Gastrocnemius medialis (tissue), 4 donors: ENCODE data around the gene CIAO3. TPM values are rescaled to one million over a fixed set of nuclear protein-coding genes. Genes with fewer than 3 reads are reported as not detected.

Experiments
- ATAC-seq, 2 donors: fragments of 150-250 bp; one replicate each; pipeline ENCODE4 v1.9.1; 2016
- DNase-seq, 2 donors: peaks; one replicate each; pipeline ENCODE4 v3.0.0-alpha.2; 2019
- H3K27ac ChIP-seq, 4 donors: fragments of 200-600 bp; sonication (generic); 1 replicate in 1 of 4; 2 replicates in 3 of 4; pipeline ENCODE4 v1.5.1; 2016 to 2018; ENCODE audit warnings: mild to moderate bottlenecking in 2 of 4, moderate library complexity in 1 of 4
- H3K27me3 ChIP-seq, 3 donors: fragments of 200-600 bp; sonication (generic) in 2 of 3; 1 replicate in 1 of 3; 2 replicates in 2 of 3; pipeline versions ENCODE4 v1.5.1 to v1.6.0; 2016 to 2019; ENCODE audit warnings: mild to moderate bottlenecking in 1 of 3, moderate library complexity in 1 of 3
- H3K36me3 ChIP-seq, 2 donors: fragments of 200-600 bp; sonication (generic) in 1 of 2; one replicate each; pipeline ENCODE4 v1.5.1; 2017 to 2018
- H3K4me1 ChIP-seq, 2 donors: fragments of 200-600 bp; sonication (generic) in 1 of 2; one replicate each; pipeline ENCODE4 v1.5.1; 2016 to 2017; ENCODE audit warnings: mild to moderate bottlenecking in 2 of 2
- H3K4me3 ChIP-seq, 4 donors: fragments of 200-600 bp; sonication (generic) in 3 of 4; 1 replicate in 1 of 4; 2 replicates in 3 of 4; pipeline ENCODE4 v1.5.1; 2016 to 2019; ENCODE audit warnings: mild to moderate bottlenecking in 2 of 4
- H3K9me3 ChIP-seq, 3 donors: fragments of 200-600 bp; sonication (generic) in 2 of 3; 1 replicate in 1 of 3; 2 replicates in 2 of 3; pipeline ENCODE4 v1.5.1; 2016 to 2019
- CTCF ChIP-seq, 5 experiments: fragments of 450-650 bp in 3 of 5; fragments of 200-600 bp in 2 of 5; sonication (generic) in 2 of 5; IDR thresholded peaks in 4 of 5; conservative IDR thresholded peaks in 1 of 5; 1 replicate in 4 of 5; 2 replicates in 1 of 5; pipeline ENCODE4 v1.5.1; 2016 to 2019; ENCODE audit warnings: antibody characterized with exemption in 5 of 5, mild to moderate bottlenecking in 3 of 5, moderate library complexity in 3 of 5
- POLR2A ChIP-seq, 2 donors: fragments of 450-650 bp; IDR thresholded peaks; one replicate each; pipeline ENCODE4 v1.6.1; 2017; ENCODE audit warnings: antibody characterized with exemption in 2 of 2, mild to moderate bottlenecking in 2 of 2, moderate library complexity in 2 of 2
- in situ Hi-C, 4 donors: fragments of 200-750 bp; cut with MboI; loops; one replicate each; pipeline versions ENCODE4 v1.15.0 to v1.8.0; 2017; ENCODE audit warnings: low sequenced_read_pairs in 4 of 4
- intact Hi-C: fragments of 100-400 bp; cut with DNase I; formaldehyde crosslinking; loops from one replicate; pipeline ENCODE4 v1.15.1; 2023; ENCODE audit warnings: low total_unique reads
- total RNA-seq, 4 donors: library from RNA; depleted of rRNA; stranded (reverse); fragments of >200 nt; gene quantifications; one replicate each; pipeline versions ENCODE4 v1.1.0 to v1.2.3, GENCODE V29; 2016

CIAO3 gene
- total RNA-seq, 4 donors from 2014 or later, result 16.1 to 48.5 (median 21.6) TPM

GRCh38 chr16:725041-725376 is 15.8 kb downstream of the CIAO3 start:
- Histone ChIP-seq H3K36me3 (no peaks in the 10 kb centered on the region), H3K4me1 (peaks cover 17 to 23% of the 10 kb centered on the region in 2 donors), H3K9me3 (no peaks in the 10 kb centered on the region), H3K27ac (no peak overlapping the region), H3K4me3 (no peak overlapping the region), H3K27me3 (peaks cover 22 to 38% (median 34%) of the 10 kb centered on the region in 3 donors)
- intact Hi-C loops (no loop called here), in situ Hi-C loops (no loop called here)
- DNase-seq, result no peak
- no peak for ATAC-seq
- no peak for TF ChIP-seq CTCF (IDR thresholded peaks at IDR 0.05 in 4 of 5, conservative IDR thresholded peaks at IDR 0.05 in 1 of 5)
- TF ChIP-seq POLR2A (IDR thresholded peaks at IDR 0.05), result no peak

- Histone ChIP-seq H3K36me3 (no peaks in the 10 kb centered on the region), H3K27me3 (peaks cover 22 to 38% (median 34%) of the 10 kb centered on the region in 3 donors), H3K27ac (no peak overlapping the region), H3K4me3 (no peak overlapping the region), H3K4me1 (peaks cover 20 to 29% of the 10 kb centered on the region in 2 donors), H3K9me3 (no peaks in the 10 kb centered on the region)
- intact Hi-C loops (no loop called here), in situ Hi-C loops (no loop called here)
- ATAC-seq (no peak), DNase-seq (no peak)
- TF ChIP-seq POLR2A (IDR thresholded peaks at IDR 0.05), result no peak
- TF ChIP-seq CTCF (IDR thresholded peaks at IDR 0.05 in 4 of 5, conservative IDR thresholded peaks at IDR 0.05 in 1 of 5), result no peak
These were observed 16.4 kb downstream of the CIAO3 start for GRCh38 chr16:724188-725040.

- Histone ChIP-seq H3K27me3 (peaks cover 22 to 34% (median 33%) of the 10 kb centered on the region in 3 donors), H3K36me3 (no peaks in the 10 kb centered on the region), H3K27ac (no peak overlapping the region), H3K4me1 (peaks cover 20 to 35% of the 10 kb centered on the region in 2 donors), H3K9me3 (no peaks in the 10 kb centered on the region), H3K4me3 (no peak overlapping the region)
- DNase-seq (no peak), ATAC-seq (no peak)
- intact Hi-C loops (no loop called here), in situ Hi-C loops (no loop called here)
- TF ChIP-seq POLR2A (IDR thresholded peaks at IDR 0.05), result no peak
- no peak for TF ChIP-seq CTCF (IDR thresholded peaks at IDR 0.05 in 4 of 5, conservative IDR thresholded peaks at IDR 0.05 in 1 of 5)
These were observed 17.1 kb downstream of the CIAO3 start for GRCh38 chr16:723695-724094.

GRCh38 chr16:722835-723633 is 17.8 kb downstream of the CIAO3 start:
- Histone ChIP-seq H3K4me3 (no peak overlapping the region), H3K4me1 (peaks cover 20 to 32% of the 10 kb centered on the region in 2 donors), H3K36me3 (no peaks in the 10 kb centered on the region), H3K27me3 (peaks cover 19 to 28% (median 27%) of the 10 kb centered on the region in 3 donors), H3K9me3 (no peaks in the 10 kb centered on the region), H3K27ac (no peak overlapping the region)
- ATAC-seq (no peak), DNase-seq (no peak)
- in situ Hi-C loops, result no loop called here
- intact Hi-C loops, result no loop called here
- no peak for TF ChIP-seq POLR2A (IDR thresholded peaks at IDR 0.05)
- TF ChIP-seq CTCF (IDR thresholded peaks at IDR 0.05 in 4 of 5, conservative IDR thresholded peaks at IDR 0.05 in 1 of 5), result no peak
